Measurements from ENCODE around the gene RHBG.

RHBG gene

DNA sequence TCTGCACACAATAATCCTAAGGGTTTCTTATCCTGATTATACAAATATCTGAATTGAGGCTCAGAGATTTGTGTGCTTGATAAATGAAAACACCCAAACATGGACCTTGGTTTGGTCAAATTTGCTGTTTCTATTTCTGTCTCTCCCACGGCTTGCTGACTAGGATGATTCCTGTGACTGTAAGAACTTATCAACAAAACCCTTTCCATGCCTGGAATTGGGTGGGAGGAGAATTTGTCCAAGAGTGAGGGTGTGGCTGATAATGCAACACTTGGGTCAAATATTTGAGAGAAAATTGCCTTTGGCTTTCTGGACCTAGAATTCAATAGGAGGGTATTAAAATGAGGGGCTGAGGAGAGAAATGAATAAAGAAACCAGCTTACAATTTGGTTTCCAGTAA lies 48.0 kb downstream of the RHBG start:
- CTCF ChIA-PET, result interaction anchor here (1.3 to 3.7 kb wide), 4 partner anchors 12 to 31 kb away, joined by 3 to 43 read pairs (median 14); no protein-coding TSS in a partner anchor
- POLR2A ChIA-PET, result no interaction called here
- TF ChIP-seq, protein P1, sequence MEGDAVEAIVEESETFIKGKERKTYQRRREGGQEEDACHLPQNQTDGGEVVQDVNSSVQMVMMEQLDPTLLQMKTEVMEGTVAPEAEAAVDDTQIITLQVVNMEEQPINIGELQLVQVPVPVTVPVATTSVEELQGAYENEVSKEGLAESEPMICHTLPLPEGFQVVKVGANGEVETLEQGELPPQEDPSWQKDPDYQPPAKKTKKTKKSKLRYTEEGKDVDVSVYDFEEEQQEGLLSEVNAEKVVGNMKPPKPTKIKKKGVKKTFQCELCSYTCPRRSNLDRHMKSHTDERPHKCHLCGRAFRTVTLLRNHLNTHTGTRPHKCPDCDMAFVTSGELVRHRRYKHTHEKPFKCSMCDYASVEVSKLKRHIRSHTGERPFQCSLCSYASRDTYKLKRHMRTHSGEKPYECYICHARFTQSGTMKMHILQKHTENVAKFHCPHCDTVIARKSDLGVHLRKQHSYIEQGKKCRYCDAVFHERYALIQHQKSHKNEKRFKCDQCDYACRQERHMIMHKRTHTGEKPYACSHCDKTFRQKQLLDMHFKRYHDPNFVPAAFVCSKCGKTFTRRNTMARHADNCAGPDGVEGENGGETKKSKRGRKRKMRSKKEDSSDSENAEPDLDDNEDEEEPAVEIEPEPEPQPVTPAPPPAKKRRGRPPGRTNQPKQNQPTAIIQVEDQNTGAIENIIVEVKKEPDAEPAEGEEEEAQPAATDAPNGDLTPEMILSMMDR (IDR thresholded peaks at IDR 0.05; ENCODE audit: control extremely low read depth, extremely low read depth, low read depth, missing control alignments), result no peak
- DNase-seq (ENCODE audit: extremely low spot score), result no peak

DNA sequence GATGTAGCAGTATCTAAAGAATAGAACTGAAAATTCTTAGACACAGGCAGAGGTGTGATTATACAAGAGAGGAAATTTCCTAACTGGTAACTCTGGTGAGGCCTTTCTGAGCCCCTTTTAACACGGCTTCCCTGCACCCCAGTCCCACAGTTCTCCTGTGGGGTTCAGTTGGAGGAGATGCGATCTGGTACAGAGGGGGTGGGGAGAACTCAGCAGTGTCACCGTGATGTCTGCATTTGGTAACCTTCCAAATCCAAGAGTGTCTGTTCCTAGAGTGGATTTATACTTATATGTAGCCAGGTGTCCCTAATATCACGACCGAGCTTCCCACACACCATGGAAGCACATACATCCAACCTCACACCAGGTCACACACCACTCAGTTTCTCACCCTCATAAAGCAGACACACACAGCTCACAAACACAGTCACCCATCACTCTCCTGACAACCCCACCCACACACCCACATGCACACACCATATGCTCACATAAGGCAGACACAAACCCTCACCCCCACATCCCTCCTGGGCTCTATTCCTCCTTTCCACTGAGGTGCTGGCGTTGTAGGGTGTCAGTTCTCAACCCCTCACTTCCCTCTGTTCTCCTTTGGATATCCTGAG lies 48.5 kb downstream of the RHBG start:
- ChIA-PET POLR2A (interaction anchor here (0.6 kb wide), 1 partner anchor 290 kb away, joined by 5 read pairs; no protein-coding TSS in a partner anchor), CTCF (interaction anchor here (1.0 to 3.7 kb wide), 7 partner anchors 10 to 35 kb away, joined by 3 to 43 read pairs (median 4); no protein-coding TSS in a partner anchor)
- TF ChIP-seq, protein P1 (IDR thresholded peaks at IDR 0.05; ENCODE audit: control extremely low read depth, extremely low read depth, low read depth, missing control alignments), result no peak
- no peak for DNase-seq (ENCODE audit: extremely low spot score)

DNA sequence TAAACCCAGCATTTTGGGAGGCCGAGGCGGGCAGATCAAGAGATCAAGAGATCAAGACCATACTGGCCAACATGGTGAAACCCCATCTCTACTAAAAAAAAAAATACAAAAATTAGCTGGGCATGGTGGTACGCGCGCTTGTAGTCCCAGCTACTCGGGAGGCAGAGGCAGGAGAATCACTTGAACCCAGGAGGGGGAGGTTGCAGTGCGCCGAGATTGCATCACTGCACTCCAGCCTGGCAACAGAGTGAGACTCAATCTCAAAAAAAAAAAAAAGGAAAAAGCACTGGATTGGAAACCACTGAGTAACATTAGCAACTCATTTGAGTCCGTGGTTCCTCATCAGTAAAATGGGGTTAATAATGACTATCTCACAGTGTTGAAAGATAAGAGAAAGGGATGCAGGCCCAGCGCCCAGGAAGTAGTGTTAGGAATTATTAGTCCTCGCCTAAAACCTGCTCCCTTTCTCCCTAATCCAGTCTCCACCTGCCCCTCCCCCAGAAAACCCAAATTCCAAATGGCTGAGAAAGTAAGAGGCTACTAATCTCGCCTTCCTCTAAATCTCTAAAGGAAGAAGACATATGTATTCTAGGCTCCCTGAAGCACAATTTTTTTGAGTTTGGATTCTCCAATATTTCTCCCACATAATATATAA lies 49.5 kb downstream of the RHBG start:
- CTCF ChIA-PET, result interaction anchor here (1.0 to 3.7 kb wide), 14 partner anchors 9 to 307 kb away, joined by 3 to 43 read pairs (median 6); partner anchors contain the start of gene NES
- TF ChIP-seq, protein P1 (IDR thresholded peaks at IDR 0.05; ENCODE audit: control extremely low read depth, extremely low read depth, low read depth, missing control alignments), result no peak
- DNase-seq (ENCODE audit: extremely low spot score), result no peak
- POLR2A ChIA-PET, result no interaction called here

DNA sequence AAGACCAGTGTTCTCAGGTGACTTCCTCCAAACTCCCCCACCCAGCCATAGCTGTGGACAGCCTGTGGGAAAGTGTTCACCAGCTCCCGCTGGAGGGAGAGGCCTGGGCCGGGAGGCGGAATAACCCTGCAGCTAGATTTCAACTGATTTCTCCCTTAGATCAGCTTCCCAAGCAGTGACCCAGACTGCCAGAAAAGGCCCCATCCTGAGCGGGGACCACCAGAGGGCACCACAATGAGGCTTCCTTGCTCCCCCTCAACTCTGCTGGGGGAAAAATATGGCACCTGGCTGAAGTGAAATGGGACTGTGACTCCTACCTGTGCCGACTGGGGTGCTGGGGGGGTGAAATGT lies 50.8 kb downstream of the RHBG start:
- ChIA-PET CTCF (interaction anchor here (0.6 to 3.7 kb wide), 14 partner anchors 12 to 306 kb away, joined by 3 to 43 read pairs (median 5); partner anchors contain the start of genes MEF2D and NES), POLR2A (interaction anchor here (0.6 to 1.0 kb wide), 2 partner anchors 13 to 186 kb away, joined by 3 to 5 read pairs; no protein-coding TSS in a partner anchor)
- TF ChIP-seq, protein P1 (IDR thresholded peaks at IDR 0.05; ENCODE audit: control extremely low read depth, extremely low read depth, low read depth, missing control alignments), result peak; percentile 49
- DNase-seq (ENCODE audit: extremely low spot score), result peak; percentile 68

DNA sequence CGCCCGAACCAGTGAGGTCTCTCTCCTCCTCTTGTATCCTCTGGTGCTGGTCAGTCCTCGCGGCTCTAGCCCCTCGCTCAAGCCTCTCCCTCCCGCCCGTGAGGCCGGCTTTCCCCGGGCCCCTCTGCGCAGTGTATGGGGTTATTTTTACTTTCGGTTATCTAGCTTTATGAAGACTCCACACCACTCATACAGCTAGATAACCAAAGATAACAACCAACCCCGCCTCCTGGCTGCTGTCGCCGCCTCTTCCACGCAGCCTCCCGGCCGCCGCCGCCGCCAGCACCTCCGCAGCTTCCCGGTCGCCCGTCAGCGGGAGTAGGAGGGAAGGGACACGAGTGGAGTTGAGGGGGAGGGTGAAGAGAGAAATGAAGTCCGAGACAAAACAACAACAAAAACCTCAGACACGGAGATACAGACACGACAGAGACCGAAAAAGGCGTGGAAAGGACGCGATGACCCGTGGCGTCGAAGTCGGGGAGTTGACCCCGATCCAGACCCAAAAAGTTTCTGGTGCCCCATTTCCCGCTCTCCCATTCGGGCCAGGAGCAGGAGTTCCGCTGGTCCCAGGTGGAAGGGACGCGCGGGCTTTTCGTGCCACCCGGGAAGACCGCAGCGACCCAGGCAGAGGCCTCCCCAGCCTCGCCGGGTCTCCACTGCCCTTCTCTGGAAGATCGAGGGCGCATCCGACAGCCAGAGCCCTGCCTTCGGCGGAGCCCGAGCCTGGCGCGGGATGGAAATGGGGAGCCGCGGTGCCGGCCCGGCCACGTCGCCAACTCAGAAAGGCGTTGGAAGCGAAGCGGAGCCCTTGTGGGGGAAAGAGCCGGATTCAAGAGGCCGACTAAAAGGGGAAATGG lies 51.4 kb downstream of the RHBG start:
- TF ChIP-seq, protein P1 (IDR thresholded peaks at IDR 0.05; ENCODE audit: control extremely low read depth, extremely low read depth, low read depth, missing control alignments), result no peak
- ChIA-PET POLR2A (interaction anchor here (0.6 to 1.0 kb wide), 2 partner anchors 8 to 12 kb away, joined by 5 to 7 read pairs; no protein-coding TSS in a partner anchor), CTCF (interaction anchor here (0.6 to 3.7 kb wide), 8 partner anchors 12 to 80 kb away, joined by 3 to 43 read pairs (median 11); partner anchors contain the start of gene MEF2D)
- DNase-seq (ENCODE audit: extremely low spot score), result peak; percentile 76
